HUDEP-2 (cell line): ENCODE results near the gene SERPIND1.
"Not testable (repeated sequence)": the region's sequence is repeated elsewhere in the genome, so short reads cannot be mapped to it uniquely, and the experiment has no call there.

Source experiments
- DNase-seq, 76 experiments: peaks; one replicate each; lab custom pipeline; 2025; ENCODE audit not compliant: unreplicated experiment in 76 of 76; lab: John Stamatoyannopoulos, UW

SERPIND1 gene

DNA sequence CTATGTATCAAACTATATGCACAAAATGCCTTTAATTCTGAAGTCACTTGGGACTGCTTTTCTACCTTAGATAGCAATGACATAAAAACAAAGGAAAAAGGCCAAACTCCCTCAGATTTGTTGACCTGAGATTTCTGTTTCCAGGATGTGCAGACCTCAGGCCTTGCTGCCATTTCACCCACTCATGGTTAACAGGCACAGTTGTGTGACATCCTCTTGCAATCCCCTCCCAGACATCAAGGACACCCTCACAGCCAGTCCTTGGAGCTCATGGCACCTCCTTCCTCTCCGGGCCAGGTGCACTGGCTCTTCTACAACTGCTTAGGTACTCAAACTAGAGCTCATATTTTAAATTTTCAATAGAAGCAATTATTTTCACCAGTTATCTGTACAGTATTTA is 37.3 kb downstream of the SERPIND1 start:
- no peak for DNase-seq

DNA sequence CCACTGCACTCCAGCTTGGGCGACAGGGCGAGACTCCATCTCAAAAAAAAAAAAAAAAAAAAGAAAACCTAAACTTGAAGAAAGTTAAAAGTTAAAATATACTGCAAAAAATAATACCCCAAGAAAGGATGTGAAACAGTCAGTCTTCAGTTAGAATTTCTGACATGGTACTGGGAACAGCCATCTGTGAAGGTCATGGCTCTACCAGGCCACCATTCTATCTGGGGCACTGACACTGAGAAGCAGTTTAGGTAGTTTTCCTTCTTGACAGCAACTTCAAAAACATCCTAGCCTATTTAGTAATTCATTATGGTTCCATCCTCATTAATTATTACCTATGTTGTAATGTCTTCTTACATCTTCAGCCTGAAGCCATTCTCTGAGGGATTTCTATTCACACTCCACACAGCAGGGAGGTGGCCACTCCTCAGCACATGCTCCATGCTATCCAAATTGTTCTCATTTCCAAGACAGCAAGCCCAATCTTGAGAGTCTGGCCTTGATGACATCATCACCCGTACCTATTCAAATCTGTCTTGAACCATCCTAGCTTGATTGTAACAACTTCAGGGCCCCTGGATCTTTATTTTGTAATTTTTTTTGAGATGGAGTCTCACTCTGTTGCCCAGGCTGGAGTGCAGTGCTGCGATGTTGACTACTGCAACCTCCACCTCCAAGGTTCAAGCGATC is 38.2 kb downstream of the SERPIND1 start:
- DNase-seq: no peak

GRCh38 chr22:20813056-20813455 is 39.1 kb downstream of the SERPIND1 start:
- no peak for DNase-seq

- DNase-seq: no peak
These were observed 40.4 kb downstream of the SERPIND1 start for GRCh38 chr22:20814221-20814808.

DNA sequence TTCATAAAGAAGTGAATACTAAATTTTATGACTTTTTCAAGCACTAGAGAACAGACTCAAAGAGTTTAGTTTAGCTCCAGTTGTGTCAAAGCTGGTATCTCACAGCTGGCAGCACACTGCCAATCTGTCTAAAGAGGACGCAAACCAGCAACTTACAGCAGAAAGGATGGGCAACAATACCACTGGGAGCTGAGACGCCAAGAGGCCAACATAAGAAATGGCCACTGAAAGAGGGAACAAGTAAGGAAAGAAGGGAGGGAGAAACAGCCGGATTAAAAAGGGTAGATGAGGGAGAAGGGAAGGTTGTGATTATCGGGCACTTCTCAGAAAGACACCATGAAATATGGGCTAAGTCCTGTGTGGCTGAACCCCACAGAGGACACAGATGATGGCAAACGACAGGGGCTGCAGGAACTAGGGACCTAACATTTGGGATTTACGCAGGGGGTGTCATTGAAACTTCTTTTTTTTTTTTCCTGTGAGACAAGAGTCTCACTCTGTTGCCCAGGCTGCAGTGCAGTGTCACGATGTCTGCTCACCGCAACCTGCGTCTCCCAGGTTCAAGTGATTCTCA is 41.7 kb downstream of the SERPIND1 start:
- DNase-seq: no peak

DNA sequence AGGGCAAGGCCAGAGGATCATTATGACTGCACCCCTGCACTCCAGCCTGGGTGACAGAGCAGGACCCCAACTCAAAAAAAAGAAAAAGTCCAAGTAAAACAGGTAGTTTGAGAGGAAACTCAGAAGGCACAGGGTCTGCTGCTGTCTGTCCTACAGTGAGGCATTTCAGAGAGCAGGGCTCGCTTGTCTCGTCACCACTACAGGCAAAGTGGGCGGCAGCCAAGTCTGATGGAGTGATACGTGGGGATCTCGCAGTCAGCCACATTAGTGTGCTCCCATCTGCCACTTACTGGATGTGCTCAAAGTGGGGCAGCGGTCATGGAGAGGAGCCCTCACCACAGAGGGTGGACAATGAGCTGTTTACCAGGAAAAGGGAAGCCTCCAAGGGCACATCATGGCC is 42.6 kb downstream of the SERPIND1 start:
- DNase-seq: no peak

- DNase-seq: no peak
These were observed 44.6 kb downstream of the SERPIND1 start for GRCh38 chr22:20818471-20818870.

DNA sequence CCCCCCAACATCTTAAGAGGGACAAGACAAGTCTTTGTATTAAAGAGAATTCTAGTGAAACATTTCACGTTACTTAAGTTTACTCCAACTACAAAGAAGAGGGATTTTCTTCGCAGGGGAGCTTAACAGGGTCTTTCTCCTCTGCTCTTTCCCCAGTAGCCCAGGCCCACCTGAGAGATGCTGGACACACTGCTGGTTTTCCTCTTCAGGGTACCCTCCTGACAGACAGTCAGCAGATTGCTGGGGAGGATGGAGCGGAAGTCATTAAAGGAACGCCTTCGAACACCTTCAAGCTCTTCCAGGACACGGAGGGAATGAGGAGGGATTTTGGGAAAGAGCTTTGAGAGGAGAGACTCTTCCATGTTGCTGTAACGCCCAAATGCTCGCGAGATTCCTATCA is 45.6 kb downstream of the SERPIND1 start:
- no peak for DNase-seq

DNA sequence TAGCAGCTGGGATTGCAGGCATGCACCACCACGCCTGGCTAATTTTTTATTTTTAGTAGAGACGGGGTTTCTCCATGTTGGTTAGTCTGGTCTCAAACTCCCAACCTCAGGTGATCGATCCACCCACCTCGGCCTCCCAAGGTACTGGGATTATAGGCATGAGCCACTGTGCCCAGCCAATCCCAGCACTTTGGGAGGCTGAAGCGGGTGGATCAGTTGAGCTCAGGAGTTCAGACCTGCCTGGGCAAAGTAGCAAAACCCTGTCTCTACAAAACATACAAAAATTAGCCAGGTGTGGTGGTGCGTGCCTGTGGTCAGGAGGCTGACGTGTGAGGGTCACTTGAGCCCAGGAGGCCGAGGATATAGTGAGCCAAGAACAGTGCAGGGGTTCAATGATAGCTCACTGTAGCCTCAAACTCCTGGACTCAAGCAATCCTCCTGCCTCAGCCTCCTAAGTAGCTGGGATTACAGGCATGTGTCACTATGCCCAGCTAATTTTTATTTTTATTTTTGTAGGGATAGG is 47.9 kb downstream of the SERPIND1 start:
- not testable (repeated sequence) for DNase-seq

DNA sequence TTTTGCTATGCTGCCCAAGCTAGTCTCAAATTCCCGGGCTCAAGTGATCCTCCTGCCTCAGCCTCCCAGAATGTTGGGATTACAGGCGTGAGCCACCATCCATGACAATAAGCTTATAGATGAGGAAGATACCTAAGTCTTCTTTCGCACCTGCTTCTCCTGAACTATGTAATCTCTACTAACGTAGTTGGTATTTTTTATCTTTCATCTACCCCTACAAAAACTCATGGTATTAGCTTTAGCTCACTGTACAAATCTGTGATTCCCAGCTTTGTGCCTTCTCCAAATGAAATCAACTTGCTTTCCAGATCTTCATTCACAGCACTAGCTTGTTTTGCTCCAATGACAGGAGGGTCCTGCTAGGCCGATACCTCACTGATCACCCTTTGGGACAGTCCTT is 48.3 kb downstream of the SERPIND1 start:
- DNase-seq: no peak

DNA sequence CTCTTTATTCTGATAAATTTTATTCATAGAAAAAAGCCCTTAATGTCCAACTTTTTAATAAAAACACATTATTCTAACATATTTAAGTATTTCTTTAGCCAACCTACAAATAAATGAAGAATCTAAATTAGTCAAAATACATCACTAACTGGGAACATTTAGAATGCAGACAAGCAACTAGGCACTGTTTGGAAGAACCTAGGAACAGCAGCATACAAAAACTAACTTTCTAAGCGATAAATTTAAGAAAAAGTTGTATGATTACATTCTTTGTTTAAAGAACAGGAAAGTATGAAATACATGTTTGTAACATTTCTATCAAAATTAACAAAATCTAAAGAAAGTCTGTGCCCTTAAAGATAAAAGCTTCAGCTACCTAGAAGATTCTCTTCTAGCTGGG is 49.4 kb downstream of the SERPIND1 start:
- DNase-seq: no peak

DNA sequence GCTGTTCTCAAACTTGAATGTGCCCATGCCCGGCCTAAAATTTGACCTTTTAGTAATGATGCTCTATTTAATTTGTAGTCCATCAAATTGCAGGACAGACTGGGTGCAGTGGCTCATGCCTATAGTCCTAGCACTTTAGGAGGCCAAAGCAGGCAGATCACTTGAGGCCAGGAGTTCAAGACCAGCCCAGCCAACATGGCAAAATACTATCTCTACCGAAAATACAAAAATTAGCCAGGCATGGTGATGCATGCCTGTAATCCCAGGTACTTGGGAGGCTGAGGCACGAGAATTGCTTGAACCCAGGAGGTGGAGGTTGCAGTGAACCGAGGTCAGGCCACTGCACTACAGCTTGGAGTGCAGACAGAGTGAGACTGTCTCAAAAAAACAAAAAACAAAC is 51.3 kb downstream of the SERPIND1 start:
- DNase-seq: not testable (repeated sequence)

GRCh38 chr22:20825624-20826023 is 51.7 kb downstream of the SERPIND1 start:
- DNase-seq: no peak

DNA sequence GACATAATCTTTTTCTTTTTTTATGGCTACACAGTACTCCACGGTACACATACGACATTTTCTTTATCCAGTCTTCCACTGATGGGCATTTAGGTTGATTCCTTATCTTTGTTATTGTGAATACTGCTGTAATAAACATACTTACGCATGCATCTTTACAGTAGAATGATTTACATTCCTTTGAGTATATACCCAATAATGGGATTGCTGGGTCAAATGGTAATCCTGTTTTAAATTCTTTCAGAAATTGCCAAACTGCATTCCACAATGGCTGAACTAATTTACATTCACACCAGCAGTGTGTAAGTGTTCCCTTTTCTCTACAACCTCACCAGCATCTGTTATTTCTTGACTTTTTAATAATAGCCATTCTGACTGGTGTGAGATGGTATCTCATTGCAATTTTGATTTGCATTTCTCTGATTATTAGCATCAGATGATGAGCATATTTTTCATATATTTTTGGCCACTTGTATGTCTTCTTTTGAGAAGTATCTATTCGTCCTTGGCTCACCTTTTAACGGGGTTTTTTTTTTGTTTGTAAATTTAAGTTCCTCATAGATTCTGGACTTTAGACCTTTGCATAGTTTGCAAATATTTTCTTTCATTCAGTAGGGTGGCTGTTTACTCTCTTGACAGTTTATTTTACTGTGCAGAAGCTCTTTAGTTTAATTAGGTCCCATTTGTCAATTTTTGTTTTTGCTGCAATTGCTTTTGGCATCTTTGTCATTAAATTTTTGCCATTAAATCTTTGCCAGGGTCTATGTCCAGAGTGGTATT is 52.6 kb downstream of the SERPIND1 start:
- DNase-seq: not testable (repeated sequence)

GRCh38 chr22:20829491-20830134 is 55.7 kb downstream of the SERPIND1 start:
- no peak for DNase-seq

DNA sequence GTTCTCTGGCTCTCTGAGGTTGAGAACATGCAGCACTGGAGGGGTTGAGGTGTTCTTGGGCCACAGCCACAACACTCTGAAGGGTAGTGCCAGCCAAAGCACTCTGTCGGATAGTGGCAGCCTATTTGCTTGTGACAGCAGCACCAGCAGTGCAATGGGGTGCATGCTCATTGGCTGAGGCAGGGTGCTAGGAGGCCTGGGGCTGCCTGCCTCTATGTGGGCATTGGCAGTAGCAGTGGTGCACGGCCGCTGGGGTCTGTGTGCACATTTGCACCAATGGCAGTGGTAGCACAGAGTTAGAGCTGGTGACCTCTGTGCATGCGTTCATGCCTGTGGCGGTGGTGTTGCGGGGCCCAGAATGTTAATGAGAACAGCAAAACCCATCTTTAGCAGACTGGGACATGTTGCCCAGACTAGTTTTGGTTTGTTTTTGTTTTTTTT is 59.3 kb downstream of the SERPIND1 start:
- no peak for DNase-seq

- DNase-seq: no peak
These were observed 60.3 kb downstream of the SERPIND1 start for GRCh38 chr22:20834206-20834605.

GRCh38 chr22:20834725-20835124 is 60.8 kb downstream of the SERPIND1 start:
- no peak for DNase-seq
